OCI-LY1 (cell line): ENCODE measurements around the gene TPRG1.

Source experiments
- H2AFZ ChIP-seq: fragments of 200-600 bp; sonication (generic), shearing (Covaris generic); 2 replicates; pipeline ENCODE4 v1.6.0; 2014; ENCODE audit warnings: antibody characterized with exemption, mild to moderate bottlenecking, low read length
- H3F3A ChIP-seq: fragments of 200-600 bp; sonication (generic), shearing (Covaris generic); 2 replicates; pipeline ENCODE4 v1.6.0; 2014; ENCODE audit warnings: mild to moderate bottlenecking, antibody characterized with exemption, low read length, moderate library complexity; ENCODE audit not compliant: insufficient read depth
- H3K27ac ChIP-seq: fragments of 200-600 bp; sonication (generic); 2 replicates; pipeline ENCODE4 v1.5.1; 2014; ENCODE audit warnings: low read length, mixed run types, mild to moderate bottlenecking, low read depth; ENCODE audit not compliant: poor library complexity, severe bottlenecking
- H3K27me3 ChIP-seq: fragments of 200-600 bp; sonication (generic); 2 replicates; pipeline ENCODE4 v1.6.0; 2014; ENCODE audit warnings: antibody characterized with exemption, mild to moderate bottlenecking, low read length, moderate library complexity; ENCODE audit not compliant: insufficient read depth
- H3K36me3 ChIP-seq: fragments of 200-600 bp; sonication (generic); 2 replicates; pipeline ENCODE4 v1.6.1; 2014; ENCODE audit warnings: mild to moderate bottlenecking, antibody characterized with exemption, low read length, moderate library complexity, mixed read lengths; ENCODE audit not compliant: insufficient read depth
- H3K4me1 ChIP-seq: fragments of 200-600 bp; sonication (generic); 2 replicates; pipeline ENCODE4 v1.5.1; 2014; ENCODE audit warnings: mild to moderate bottlenecking, low read length, moderate library complexity; ENCODE audit not compliant: insufficient read depth, severe bottlenecking
- H3K4me2 ChIP-seq: fragments of 200-600 bp; sonication (generic), shearing (Covaris generic); 2 replicates; pipeline ENCODE4 v1.6.1; 2014; ENCODE audit warnings: low read length
- H3K4me3 ChIP-seq: fragments of 200-600 bp; sonication (generic); 2 replicates; pipeline ENCODE4 v1.5.1; 2014; ENCODE audit warnings: low read length, low read depth, mild to moderate bottlenecking, mixed read lengths; ENCODE audit not compliant: poor library complexity, severe bottlenecking
- H3K79me2 ChIP-seq: fragments of 200-600 bp; shearing (Covaris generic); 2 replicates; pipeline ENCODE4 v1.6.1; 2016; ENCODE audit warnings: mixed run types, low read length, mixed read lengths; ENCODE audit not compliant: insufficient read depth
- H3K9ac ChIP-seq: fragments of 200-600 bp; sonication (generic), shearing (Covaris generic); 2 replicates; pipeline ENCODE4 v1.6.1; 2014; ENCODE audit warnings: mild to moderate bottlenecking, low read length, mixed read lengths
- H3K9me2 ChIP-seq: fragments of 200-600 bp; sonication (generic), shearing (Covaris generic); 2 replicates; pipeline ENCODE4 v1.6.1; 2014; ENCODE audit warnings: low read depth, mild to moderate bottlenecking, low read length, mixed read lengths
- H3K9me3 ChIP-seq: fragments of 200-600 bp; shearing (Covaris generic); 2 replicates; pipeline ENCODE4 v1.6.1; 2014; ENCODE audit warnings: low read length, mixed read lengths
- H4K20me1 ChIP-seq: fragments of 200-600 bp; sonication (generic), shearing (Covaris generic); 2 replicates; pipeline ENCODE4 v1.6.0; 2016; ENCODE audit warnings: mild to moderate bottlenecking, low read length; ENCODE audit not compliant: insufficient read depth
- CTCF ChIP-seq: fragments of 200-600 bp; sonication (generic), shearing (Covaris generic); IDR thresholded peaks from 2 replicates; pipeline ENCODE4 v1.5.1; 2017; ENCODE audit warnings: mild to moderate bottlenecking, antibody characterized with exemption, low read length, moderate library complexity, mixed read lengths
- EZH2 ChIP-seq: fragments of 200-600 bp; sonication (generic), shearing (Covaris generic); IDR thresholded peaks from 2 replicates; pipeline ENCODE4 v1.8.0; 2017; ENCODE audit warnings: borderline replicate concordance, mixed run types, mild to moderate bottlenecking, antibody characterized with exemption, low read length, moderate library complexity, mixed read lengths

Gene TPRG1

GRCh38 chr3:189267981-189268613, 96.3 kb downstream of the TPRG1 start:
- H3K9ac ChIP-seq: no peak overlapping the region
- no peaks in the 10 kb centered on the region for H3K4me1 ChIP-seq
- H3F3A ChIP-seq: no peaks in the 10 kb centered on the region
- H3K9me3 ChIP-seq: no peaks in the 10 kb centered on the region
- no peak overlapping the region for H2AFZ ChIP-seq
- no peaks in the 10 kb centered on the region for H3K9me2 ChIP-seq
- H3K4me2 ChIP-seq: no peak overlapping the region
- no peaks in the 10 kb centered on the region for H4K20me1 ChIP-seq
- H3K27ac ChIP-seq: no peak overlapping the region
- TF ChIP-seq CTCF: peak; percentile 4; the same call in 1 of the 2 replicates
- TF ChIP-seq EZH2: no peak
- no peak overlapping the region for H3K4me3 ChIP-seq
- H3K27me3 ChIP-seq: no peaks in the 10 kb centered on the region
- no peaks in the 10 kb centered on the region for H3K79me2 ChIP-seq
- H3K36me3 ChIP-seq: no peaks in the 10 kb centered on the region

GRCh38 chr3:189269365-189269764, 97.6 kb downstream of the TPRG1 start:
- H2AFZ ChIP-seq: no peak overlapping the region
- no peaks in the 10 kb centered on the region for H3K79me2 ChIP-seq
- H3K4me1 ChIP-seq: no peaks in the 10 kb centered on the region
- no peak overlapping the region for H3K9ac ChIP-seq
- no peaks in the 10 kb centered on the region for H3F3A ChIP-seq
- no peak overlapping the region for H3K4me3 ChIP-seq
- no peaks in the 10 kb centered on the region for H3K27me3 ChIP-seq
- no peaks in the 10 kb centered on the region for H3K9me2 ChIP-seq
- no peak for TF ChIP-seq CTCF
- no peak for TF ChIP-seq EZH2
- H3K4me2 ChIP-seq: no peak overlapping the region
- no peaks in the 10 kb centered on the region for H3K9me3 ChIP-seq
- no peaks in the 10 kb centered on the region for H4K20me1 ChIP-seq
- no peak overlapping the region for H3K27ac ChIP-seq
- no peaks in the 10 kb centered on the region for H3K36me3 ChIP-seq

GRCh38 chr3:189270248-189270832, 98.6 kb downstream of the TPRG1 start:
- Histone ChIP-seq H3K27ac (no peak overlapping the region), H2AFZ (no peak overlapping the region)

More at GRCh38 chr3:189270248-189270832, 98.6 kb downstream of the TPRG1 start:
- Histone ChIP-seq H3F3A (no peaks in the 10 kb centered on the region), H3K79me2 (no peaks in the 10 kb centered on the region), H3K27me3 (no peaks in the 10 kb centered on the region), H3K4me3 (no peak overlapping the region), H3K9ac (no peak overlapping the region), H4K20me1 (no peaks in the 10 kb centered on the region), H3K9me2 (no peaks in the 10 kb centered on the region), H3K36me3 (no peaks in the 10 kb centered on the region), H3K4me1 (no peaks in the 10 kb centered on the region), H3K9me3 (no peaks in the 10 kb centered on the region), H3K4me2 (no peak overlapping the region)
- TF ChIP-seq CTCF: peak; percentile 51
- TF ChIP-seq EZH2: no peak
